NOMO-1 (cell line): ENCODE results near the gene CDYL.

Source experiments
- DNase-seq, 2 experiments: peaks; one replicate each; lab custom pipeline; 2025; ENCODE audit not compliant: unreplicated experiment in 2 of 2; lab: John Stamatoyannopoulos, UW

The CDYL gene

DNA sequence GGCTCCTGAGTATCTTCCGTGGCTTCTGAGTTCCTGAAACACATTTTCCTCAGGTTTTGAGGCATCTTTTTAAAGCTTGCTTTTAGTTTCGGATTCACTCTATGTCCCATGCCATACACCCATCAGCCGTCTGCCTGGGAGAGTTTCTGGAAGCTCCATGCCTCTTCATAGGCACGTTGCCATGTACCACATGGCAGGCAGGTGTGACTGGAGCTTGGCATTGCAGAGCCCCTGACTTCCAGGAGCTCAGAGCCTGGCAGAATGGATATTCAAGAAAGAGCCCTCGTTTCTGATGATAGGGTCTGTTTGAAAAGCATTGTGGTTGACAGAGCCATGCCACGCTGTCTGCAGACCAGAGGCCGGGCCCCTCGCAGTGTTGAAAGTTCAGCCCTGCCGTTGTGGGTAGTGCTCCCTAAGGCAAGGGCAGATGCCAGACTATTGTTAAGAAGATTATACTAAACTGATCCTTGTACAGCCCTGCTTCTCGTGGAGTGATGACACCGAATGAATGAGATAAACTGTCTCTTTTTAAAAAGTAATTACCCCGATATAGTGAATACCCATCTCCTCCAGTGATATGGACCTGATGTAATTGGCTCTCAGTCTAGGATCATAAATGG lies 127.7 kb downstream of the CDYL start:
- DNase-seq = no peak

DNA sequence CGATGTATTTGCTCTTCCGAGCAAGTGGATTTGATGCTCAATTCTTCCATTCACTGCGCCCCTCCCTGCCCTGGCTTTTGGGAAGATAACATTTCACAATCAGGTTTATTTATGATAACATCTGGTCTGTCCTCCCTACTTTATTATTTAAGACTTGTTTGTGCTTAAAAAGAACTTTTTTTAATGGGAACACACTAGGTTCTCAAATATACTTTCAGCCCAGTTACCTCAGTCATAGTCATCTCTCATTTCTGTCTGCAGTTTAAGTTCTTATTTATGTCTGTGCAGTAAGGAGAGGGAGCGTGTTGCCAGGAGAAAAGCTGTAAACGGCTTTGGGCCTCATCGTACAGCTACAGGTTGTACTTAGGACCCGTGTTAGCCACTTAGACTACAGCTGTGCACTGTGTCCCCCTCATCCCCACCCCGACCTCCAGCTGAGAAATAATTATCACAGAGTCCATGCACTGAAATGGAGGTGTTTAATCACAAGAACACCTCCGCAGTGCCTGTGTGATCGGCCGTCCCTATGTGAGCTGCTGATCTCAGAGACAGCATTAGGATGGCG lies 128.3 kb downstream of the CDYL start:
- DNase-seq = no peak

DNA sequence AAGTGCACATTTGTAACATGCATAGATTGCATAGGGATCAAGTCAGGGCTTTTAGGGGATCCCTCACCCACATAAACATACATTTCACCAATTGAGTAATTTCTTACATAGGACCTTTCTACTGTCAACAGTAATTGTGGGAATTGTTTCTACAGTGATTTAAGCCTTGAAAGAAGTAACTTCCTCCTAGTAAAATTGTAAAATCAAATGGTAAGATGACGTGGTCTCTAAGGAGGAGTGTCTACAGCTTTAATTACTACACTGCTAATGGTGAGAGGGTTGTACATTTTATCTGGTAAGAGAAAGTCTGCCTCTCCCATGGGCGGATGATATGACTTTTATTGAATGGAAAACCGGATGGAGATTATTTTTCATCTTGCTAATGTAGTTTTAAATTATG lies 129.6 kb downstream of the CDYL start:
- peak; percentile 23 to 70 for DNase-seq

DNA sequence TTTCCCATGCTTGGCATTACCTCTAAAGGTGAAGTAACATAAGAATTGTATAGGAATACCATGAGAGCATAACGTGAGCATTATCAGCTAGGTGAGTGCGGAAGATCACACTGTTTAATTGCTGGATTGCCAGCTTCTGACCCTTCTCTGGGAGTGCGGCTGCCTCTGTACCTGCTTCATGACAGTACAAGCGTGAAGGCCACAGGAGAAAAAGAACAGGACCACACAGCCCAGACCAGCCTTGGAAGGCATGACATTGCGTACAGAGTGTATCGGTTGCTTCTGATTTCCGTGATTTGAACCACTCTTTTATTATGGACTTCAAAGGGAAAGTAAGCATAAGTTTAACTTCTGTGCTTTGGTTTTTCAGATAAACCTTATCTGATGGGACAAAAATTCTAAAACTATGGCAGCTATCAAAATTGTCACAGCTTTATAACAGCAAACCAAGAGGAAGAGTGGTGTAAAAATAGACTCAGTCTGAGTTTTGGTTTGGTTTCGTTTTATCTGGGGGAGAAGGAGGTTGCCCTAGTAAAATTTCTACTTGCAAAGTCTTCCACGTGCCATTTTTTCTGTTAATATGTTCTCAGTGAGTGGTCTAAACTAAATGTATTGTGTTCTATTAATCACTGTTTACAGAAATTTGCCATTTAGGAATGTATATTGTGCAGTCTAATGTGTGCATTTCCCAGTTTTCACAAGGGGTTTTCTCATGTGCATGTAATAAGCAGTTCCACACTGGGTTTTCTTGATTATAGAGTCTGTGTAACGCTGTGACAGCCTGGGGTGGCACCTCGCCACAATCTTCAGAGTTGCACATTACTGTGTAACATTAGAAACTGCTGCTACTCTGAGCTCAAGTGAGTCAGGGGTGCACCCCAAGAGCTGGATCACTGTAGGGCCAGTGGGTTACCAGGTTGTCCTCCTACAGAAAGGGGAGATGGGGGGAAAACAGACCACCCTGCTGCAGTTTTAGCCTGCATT lies 130.4 kb downstream of the CDYL start:
- no peak for DNase-seq

DNA sequence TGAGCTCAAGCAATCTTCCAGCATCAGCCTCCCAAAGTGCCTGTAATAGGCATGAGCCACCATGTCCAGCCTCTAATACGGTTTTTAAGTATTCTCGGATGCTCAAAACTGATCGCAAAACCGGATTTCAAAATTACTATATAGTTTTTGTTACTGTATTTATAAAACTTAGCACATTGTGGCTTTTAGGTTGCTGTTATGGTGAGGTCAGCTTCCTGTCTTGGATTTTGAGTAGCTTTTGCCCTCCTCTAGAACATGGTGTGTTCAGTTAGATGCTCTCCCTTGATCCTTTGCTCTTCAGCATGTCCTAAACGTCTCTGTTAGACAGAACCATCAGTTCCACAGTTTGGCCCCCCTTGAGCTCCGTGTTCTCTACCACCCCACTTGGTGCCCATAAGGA lies 131.4 kb downstream of the CDYL start:
- no peak for DNase-seq

DNA sequence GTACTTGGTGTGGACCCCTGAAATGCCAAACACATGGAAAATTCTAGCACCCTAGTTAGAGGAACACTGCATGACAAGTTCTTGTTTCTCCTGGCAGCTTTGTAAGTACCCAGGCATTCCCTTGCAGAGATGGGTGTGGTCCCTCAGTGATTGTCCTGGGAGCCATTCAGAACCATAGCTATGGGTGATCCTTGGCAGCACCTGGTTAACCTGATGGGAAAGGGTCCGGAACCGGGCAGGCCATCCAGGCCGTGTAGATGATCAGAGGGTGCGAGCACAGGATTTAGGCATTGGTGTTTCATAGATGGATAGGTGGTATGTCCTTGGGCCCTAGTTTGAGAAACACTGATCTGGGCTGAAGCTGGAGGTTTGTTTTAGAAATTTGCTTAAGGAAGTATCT lies 131.9 kb downstream of the CDYL start:
- no peak for DNase-seq

DNA sequence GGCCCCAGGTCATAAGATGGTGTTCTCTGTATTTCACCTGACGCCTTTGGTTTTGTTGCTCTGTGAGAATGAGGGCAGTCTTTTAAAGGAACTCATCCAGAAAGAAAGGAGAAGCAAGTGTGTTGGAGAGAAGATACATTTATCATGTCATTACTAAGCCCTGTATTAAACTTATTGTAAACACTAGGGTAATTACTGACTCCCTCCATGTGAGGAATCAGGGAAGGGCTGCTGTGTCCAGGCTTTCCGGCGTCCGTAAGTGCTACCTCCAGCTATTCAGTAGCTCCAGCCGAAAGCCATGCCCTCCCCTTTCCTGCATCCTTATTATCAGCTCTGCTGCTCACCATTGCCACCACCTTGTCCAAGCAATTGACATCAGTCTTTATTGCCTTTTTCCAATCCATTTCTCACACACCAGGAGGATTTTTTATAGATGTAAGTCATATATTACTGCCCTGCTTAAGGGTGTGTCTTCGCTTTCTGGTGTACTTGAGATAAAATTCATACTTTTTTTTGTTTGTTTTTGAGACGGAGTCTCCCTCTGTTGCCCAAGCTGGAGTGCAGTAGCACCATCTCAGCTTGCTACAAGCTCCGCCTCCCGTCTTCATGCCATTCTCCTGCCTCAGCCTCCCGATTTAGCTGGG lies 133.0 kb downstream of the CDYL start:
- no peak for DNase-seq

DNA sequence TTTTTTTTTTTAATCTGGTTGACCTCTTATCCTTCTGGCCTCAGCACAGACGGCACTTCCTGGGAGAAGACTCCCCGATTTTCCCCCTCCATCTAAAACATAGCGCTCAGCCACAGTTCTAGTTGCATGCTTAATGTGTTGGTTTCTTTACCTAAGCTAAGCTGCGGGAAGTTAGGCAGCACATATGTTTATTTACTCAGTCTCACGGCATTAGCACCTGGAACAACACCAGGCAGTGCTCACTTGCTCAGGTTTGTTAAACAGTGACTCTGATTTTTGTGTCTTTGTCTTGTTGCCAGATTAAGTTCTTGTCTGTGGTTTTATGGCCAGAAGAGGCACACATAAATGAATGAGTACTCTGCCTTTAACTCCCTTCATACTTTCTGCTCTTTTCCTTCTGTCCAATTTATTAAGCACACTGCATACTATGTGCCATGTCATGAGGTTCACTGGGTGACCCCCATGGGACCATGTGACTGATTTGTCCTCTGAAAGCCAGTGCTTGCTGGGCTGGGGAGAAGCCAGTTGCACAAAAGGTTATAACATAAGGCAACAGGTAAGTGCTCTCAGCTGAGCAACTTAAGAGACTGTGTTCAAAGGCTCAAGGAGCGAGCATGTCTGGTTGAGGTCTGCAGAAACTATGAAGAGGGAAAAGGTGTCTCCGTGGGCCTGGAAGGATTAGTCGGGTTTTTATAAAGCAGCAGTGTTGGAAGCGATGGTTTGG lies 134.0 kb downstream of the CDYL start:
- DNase-seq = no peak

DNA sequence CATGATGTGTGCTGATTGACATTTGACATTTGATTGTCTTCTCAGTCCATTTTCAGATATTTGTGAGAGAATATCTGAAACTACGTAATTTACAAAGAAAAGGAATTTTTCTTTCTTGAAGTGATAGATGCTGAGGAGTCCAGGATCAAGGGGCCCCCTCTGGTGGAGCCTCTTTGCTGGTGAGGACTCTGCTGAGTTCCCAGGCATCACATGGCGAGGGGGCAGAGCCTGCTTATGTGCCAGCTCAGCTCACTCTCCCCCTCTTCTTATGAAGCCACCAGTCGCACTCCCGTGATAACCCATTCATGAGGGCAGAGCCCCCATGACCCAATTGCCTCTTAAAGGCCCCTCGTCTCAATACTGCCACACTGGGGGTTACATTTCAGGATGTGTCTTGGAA lies 136.4 kb downstream of the CDYL start:
- DNase-seq = no peak

DNA sequence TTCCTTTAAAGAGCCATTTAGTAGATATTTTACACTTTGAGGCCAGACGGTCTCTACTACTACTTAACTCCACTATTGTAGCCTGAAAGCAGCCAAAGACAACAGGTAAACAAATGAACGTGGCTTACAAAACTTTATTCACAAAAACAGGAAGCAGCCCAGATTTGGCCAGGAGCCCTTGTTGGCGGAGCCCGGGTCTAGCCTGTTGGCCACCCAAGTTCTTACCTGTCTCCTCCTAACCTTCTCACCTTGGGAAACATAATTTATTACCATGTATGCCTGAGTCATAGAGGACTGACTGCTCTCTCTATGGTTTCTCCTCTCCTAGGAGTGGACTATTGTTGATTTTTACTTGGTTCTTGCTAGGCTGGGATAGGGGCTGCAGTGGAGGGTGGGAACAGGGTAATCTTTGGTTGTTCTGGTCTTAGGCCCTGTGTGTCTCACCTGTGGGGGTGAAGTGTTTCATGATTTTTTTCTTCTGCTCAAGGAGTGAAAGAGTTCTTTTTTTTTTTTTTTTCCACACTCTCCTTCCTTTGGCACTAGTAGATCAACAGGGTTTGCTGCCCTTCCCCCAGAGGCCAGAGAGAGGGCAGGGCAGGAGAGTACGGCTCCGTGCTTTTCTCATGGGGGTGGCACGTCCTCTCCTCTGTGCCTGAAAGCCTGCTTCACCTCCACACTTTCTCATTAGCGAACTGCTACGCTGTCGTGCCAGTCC lies 137.7 kb downstream of the CDYL start:
- no peak for DNase-seq

DNA sequence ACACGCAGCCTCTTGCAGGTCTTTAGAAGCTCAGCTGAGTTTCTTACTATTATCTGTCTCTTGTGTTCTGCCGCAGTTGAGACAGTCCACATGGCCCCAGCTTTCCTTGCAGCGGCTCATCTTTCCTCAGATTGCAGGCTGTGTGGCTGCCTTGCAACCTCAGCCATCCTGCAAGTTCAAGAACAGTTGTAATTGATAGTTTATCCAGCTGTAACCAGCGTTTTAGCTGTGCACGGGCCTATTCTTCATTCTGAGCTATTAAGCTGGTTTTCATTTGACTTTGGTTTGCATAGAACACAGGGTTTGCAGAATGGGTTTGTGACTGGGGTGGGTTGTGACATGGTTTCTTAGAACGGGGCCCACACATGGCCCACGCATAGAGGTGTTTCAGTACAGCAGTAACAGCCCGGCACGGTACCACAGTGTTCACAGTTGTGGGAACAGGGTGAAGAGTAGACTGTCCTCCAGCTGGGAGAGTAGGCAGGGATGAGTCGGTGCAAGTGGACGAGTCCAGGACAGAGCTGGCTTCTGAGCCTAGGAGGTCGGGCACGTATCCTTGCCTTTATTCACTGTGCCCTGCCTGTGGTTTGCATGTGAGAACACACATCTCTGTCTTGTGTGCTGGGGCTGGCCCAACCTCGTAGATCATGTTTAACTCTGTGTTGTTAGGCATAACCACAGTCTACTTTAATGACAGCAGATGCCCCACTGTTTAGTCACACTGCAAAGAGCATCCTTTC lies 138.4 kb downstream of the CDYL start:
- DNase-seq = no peak

DNA sequence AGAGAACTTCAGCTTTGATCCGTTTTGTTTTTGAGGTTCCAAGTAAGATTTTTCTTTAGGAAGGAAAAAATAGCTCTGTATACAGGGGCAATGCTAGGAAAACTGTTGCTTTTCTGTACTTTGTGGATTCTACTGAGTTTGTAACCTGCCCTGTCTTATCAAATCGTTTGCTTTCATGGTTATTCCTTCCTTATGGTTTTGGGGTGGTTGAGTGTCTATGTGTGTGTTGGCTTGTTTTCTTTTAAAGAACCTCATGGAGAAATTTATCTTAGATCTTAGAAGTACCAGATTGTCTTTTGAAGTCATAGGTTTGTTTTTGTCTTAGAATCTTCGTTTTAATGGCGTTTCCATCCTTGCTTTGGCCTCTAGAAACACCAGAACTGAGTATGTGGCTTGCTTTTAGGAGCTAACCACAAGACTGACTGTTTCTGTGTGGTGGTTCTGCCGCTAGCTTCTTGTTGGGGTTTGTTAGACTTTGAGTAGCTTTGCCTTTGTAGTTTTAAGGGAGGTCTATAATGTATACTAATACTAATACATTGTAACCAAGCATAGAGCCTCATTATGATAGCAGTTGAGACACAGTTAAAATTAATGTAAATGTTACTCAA lies 140.9 kb downstream of the CDYL start:
- no peak for DNase-seq

DNA sequence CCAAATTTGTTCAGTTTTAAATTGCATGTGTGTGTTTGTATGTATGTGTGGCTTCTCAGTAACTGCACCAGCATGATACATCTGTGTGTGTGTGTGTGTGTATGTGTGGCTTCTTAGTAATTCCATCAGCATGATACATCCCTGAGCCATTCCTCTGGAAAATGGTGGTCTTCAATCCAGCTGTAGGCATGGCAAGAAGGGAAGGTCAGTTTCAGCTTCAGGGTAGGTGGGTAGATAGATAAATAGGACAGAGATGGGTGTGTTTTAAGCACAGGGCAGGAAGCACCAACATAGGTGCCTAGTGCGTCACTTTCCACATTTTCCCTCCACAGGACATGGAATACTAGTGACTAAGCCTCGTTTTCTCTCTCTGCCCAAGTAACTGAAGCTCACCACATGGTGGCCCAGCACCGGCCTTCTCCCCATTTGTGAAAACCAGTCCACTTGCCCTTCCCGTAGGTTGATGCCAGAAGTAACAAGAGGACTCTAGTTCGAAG lies 144.8 kb downstream of the CDYL start:
- DNase-seq = no peak

DNA sequence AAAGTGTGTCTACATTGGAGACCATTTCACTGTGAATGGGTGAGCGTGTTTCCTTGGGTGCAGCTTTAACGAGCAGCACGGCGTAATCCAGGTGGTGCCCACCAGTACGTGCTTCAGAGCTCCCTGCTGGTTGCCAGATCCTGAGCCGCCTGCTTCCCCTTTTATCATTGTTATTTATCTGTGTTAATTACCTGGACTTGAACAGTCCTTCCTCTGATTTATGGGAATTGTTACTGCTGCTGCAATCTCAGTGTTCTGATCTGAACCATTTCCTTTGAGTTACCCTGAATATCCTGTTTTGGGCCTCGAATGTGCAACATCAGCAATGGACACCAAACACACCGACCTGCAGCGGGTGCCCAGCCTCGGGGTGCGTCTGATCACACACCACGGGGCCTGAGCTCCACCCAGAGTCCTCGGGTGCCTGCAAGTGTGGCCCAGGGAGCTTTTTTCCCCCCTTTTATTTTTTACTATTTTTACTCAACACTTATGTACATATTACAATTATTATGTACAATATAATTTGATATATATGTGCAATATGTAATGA lies 146.4 kb downstream of the CDYL start:
- DNase-seq = no peak

DNA sequence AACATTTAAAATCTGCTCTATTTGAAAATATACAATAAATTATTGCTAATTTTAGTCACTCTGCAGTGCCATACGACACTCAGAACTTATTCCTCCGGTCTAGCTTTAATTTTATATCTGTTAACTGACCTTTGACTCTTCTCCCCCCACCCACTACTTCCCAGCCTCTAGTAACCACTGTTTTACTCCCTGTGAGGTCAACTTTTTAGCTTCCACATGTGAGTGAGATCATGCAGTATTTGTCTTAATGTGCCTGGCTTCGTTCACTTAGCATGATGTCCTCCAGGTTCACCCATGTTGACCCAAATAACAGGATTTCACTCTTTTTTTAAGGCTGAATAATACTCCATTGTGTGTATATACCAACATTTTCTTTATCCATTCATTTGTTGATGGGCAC lies 146.9 kb downstream of the CDYL start:
- no peak for DNase-seq

DNA sequence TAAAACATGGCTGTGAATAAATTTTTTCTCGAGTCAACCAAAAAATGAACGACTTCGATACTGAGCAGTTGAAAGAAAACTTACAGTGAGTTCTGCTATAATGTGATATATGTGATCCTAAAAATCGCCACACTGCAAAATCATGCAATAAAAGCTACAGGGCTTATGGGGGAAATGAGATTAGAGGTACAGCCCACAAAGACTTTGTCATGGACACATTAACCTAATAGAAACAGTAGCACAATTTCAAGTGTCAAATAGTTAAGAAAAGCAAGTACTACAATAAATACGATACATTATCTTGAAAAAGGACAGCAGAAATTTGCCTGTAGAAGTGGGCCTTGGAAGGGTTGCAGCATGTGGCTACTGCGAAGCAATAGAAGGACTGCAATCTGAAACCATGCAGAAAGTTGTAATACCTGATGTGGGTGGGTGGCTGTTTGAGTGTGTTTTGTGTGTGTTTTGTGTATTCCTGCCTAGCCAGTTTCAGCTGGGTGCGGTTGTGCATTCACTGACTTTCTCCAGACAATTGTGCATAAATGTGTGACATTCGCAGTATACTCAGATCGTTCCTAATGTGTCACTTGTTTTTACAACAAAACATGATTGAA lies 148.6 kb downstream of the CDYL start:
- no peak for DNase-seq

DNA sequence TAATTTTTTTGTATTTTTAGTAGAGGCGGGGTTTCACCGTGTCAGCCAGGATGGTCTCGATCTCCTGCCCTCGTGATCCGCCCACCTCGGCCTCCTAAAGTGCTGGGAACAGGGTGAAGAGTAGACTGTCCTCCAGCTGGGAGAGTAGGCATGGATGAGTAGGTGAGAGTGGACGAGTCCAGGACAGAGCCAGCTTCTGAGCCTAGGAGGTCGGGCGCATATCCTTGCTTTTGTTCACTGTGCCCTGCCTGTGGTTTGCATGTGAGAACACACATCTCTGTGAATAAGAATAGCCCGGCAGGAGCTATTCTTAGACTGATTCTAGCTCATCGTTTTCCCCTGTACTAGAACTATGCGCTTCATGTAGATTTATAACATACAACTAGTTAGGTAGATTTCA lies 149.4 kb downstream of the CDYL start:
- no peak for DNase-seq

DNA sequence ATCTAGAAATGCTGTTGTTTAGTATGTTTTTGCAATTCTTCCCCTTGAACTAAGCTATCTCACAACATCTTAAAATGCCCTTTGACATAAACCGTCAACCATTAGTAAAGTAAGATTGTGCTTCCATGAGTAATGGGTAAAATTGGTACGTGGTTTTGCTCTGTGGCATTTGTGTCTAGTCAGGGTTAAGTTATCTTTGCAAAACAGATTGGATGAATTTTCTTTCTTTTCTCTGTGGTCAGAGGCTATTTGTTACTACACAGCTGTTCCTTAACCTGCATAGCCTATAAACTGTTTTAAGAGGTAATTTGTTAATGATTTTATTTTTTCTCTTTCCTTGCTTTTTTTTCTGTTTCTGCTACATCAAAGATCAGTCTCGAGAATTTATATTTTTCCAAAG lies 152.2 kb downstream of the CDYL start:
- DNase-seq = no peak
